HL-60 (cell line): ENCODE measurements around the gene ZRANB1.

ENCODE experiments used
- CTCF ChIP-seq: IDR thresholded peaks from one replicate; pipeline ENCODE4 v1.5.1; 2011; ENCODE audit warnings: low read length, control low read depth, inconsistent platforms; ENCODE audit not compliant: insufficient read depth
- POLR2AphosphoS5 ChIP-seq: IDR thresholded peaks from 2 replicates; pipeline ENCODE4 v1.6.1; 2012; ENCODE audit warnings: low read depth
- REST ChIP-seq: IDR thresholded peaks from 2 replicates; pipeline ENCODE4 v1.6.1; 2012; ENCODE audit warnings: low read depth; ENCODE audit not compliant: insufficient replicate concordance

- TF ChIP-seq CTCF (no peak), POLR2AphosphoS5 (no peak), REST (no peak)
Measured at GRCh38 chr10:124959564-124959963, 17.6 kb downstream of the ZRANB1 start.
